Measurements from ENCODE around the gene NADSYN1. TPM values are rescaled to one million over a fixed set of nuclear protein-coding genes. Genes with fewer than 3 reads are reported as not detected.

Gene NADSYN1
- total RNA-seq, 1 experiment from 2014 or later: 45.1 TPM

- no peaks in the 10 kb centered on the region for H3K27me3 Mint-ChIP-seq (ENCODE audit: low read depth)
- no peak overlapping the region for H3K4me3 Mint-ChIP-seq
- peaks cover 6% of the 10 kb centered on the region for H3K4me1 Mint-ChIP-seq
- ChIA-PET POLR2A (no interaction called here), CTCF (no interaction called here)
- DNase-seq (ENCODE audit: low spot score) (no peak), ATAC-seq (no peak)
- no peaks in the 10 kb centered on the region for H3K9me3 Mint-ChIP-seq
- peaks cover 47% of the 10 kb centered on the region for H3K36me3 Mint-ChIP-seq
- no peak for TF ChIP-seq ESRRA (CRISPR knock-in tag; IDR thresholded peaks at IDR 0.05; ENCODE audit: borderline replicate concordance)
- TF ChIP-seq KAT7 (CRISPR knock-in tag; IDR thresholded peaks at IDR 0.05; ENCODE audit: borderline replicate concordance): no peak
- no peak for TF ChIP-seq ZSCAN18 (CRISPR knock-in tag; IDR thresholded peaks at IDR 0.05)
- no peak for TF ChIP-seq ZNF396 (CRISPR knock-in tag; IDR thresholded peaks at IDR 0.05; ENCODE audit: borderline replicate concordance)
- no peak for TF ChIP-seq ATF1 (CRISPR knock-in tag; IDR thresholded peaks at IDR 0.05)
- no peak for TF ChIP-seq ATF3 (CRISPR knock-in tag; conservative IDR thresholded peaks at IDR 0.05)
- no peak for TF ChIP-seq E2F5 (CRISPR knock-in tag; IDR thresholded peaks at IDR 0.05)
- no peak for TF ChIP-seq FOXP1 (CRISPR knock-in tag; IDR thresholded peaks at IDR 0.05; ENCODE audit: borderline replicate concordance)
- TF ChIP-seq PREB (CRISPR knock-in tag; IDR thresholded peaks at IDR 0.05; ENCODE audit: borderline replicate concordance): no peak
- no peak for TF ChIP-seq TCF7 (CRISPR knock-in tag; IDR thresholded peaks at IDR 0.05; ENCODE audit: low read depth)
- TF ChIP-seq ZNF317 (CRISPR knock-in tag; IDR thresholded peaks at IDR 0.05; ENCODE audit: borderline replicate concordance, low read depth): no peak
- TF ChIP-seq FOXJ3 (CRISPR knock-in tag; IDR thresholded peaks at IDR 0.05; ENCODE audit: borderline replicate concordance): no peak
- TF ChIP-seq JUN (CRISPR knock-in tag; IDR thresholded peaks at IDR 0.05): no peak
- TF ChIP-seq AFF4 (CRISPR knock-in tag; IDR thresholded peaks at IDR 0.05; ENCODE audit: borderline replicate concordance): no peak
- no peak for TF ChIP-seq GABPB1 (CRISPR knock-in tag; IDR thresholded peaks at IDR 0.05)
- no peak for TF ChIP-seq ERG (CRISPR knock-in tag; IDR thresholded peaks at IDR 0.05)
- TF ChIP-seq ZNF138 (CRISPR knock-in tag; conservative IDR thresholded peaks at IDR 0.05): no peak
- no peak overlapping the region; the same call in 1 of the 2 replicates for H3K27ac Mint-ChIP-seq
Measured at GRCh38 chr11:71488681-71489270, 35.8 kb downstream of the NADSYN1 start.

All from WTC11 (cell line).